Astrocyte (in vitro differentiated cells and primary cell): ENCODE measurements around the gene CDH11.

Experiments
- EZH2 ChIP-seq: IDR thresholded peaks from 2 replicates; pipeline ENCODE4 v1.6.1; 2012; ENCODE audit warnings: mild to moderate bottlenecking, low read length, inconsistent platforms; ENCODE audit not compliant: insufficient read depth
- TF ChIP-seq, protein P1 (sequence below): IDR thresholded peaks from 2 replicates; pipeline ENCODE4 v1.5.1; 2011; ENCODE audit warnings: low read depth, mild to moderate bottlenecking, inconsistent platforms, low read length, moderate library complexity; ENCODE audit not compliant: insufficient read depth

DNA sequence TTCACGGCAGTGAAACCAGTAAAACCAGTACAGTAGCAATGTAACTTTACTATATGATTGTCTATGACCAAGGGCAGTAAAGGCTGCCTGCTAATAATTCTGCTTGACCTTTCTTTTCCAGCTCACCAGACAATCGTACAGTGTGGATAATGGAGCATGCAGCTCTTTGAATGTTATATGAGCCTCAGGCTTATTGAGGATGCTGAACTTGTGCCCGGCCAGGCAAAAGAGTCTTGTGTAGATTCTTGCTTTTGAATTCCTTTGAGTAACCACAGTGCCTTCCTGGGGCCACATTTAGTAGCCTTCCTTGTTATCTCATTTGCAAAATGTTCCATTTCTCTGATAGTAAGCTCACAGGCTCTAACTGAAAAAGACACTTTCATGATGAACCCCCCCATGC is 131.8 kb downstream of the CDH11 start:
- TF ChIP-seq, protein P1, sequence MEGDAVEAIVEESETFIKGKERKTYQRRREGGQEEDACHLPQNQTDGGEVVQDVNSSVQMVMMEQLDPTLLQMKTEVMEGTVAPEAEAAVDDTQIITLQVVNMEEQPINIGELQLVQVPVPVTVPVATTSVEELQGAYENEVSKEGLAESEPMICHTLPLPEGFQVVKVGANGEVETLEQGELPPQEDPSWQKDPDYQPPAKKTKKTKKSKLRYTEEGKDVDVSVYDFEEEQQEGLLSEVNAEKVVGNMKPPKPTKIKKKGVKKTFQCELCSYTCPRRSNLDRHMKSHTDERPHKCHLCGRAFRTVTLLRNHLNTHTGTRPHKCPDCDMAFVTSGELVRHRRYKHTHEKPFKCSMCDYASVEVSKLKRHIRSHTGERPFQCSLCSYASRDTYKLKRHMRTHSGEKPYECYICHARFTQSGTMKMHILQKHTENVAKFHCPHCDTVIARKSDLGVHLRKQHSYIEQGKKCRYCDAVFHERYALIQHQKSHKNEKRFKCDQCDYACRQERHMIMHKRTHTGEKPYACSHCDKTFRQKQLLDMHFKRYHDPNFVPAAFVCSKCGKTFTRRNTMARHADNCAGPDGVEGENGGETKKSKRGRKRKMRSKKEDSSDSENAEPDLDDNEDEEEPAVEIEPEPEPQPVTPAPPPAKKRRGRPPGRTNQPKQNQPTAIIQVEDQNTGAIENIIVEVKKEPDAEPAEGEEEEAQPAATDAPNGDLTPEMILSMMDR: no peak
- no peak for TF ChIP-seq EZH2
